HG03025 (cell line): ENCODE measurements around the gene GPSM3.
"Not testable (repeated sequence)": the region's sequence is repeated elsewhere in the genome, so short reads cannot be mapped to it uniquely, and the experiment has no call there.

Experiments
- ATAC-seq: cut with Tn5 transposase; IDR thresholded peaks from one replicate; pipeline ENCODE4 v1.9.1; 2021; ENCODE audit warnings: mild to moderate bottlenecking, moderate library complexity; ENCODE audit not compliant: unreplicated experiment, low FRiP score

Gene GPSM3

DNA sequence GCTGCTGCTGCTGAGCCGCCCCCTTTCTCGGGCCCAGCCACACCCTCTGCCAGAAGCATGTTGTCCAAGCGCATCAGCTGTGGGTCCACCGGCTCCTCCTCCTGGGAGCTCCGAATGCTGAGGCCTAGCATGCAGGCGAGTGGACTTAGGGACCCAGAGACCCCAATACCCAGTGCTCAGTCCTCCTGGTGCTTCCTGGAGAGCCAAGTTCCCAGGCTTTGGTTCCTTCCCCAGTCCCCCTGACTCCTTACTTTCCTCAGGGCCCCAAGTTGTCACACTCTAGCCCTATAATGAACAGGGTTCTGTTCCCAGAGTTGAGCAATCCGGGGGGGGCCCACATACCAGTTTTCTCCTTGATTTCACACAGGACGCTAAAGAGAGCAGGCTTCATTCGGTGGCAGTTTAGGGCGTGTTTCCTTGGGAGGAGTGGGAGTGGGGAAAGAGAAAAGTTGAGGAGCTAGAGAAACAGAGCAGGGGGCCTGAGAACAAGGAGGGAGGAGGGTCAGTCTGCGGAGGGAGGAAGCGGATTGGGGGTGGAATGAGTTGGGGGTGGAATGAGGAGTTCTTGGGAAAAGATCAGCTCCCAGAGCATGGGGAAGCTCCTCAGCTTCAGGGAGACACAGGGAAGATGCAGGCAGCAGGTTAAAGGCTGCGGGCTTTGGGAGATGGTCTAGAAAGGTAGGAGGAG lies 3.9 kb downstream of the GPSM3 start:
- no peak for ATAC-seq

GRCh38 chr6:32187725-32188380 lies 4.6 kb downstream of the GPSM3 start:
- ATAC-seq: not testable (repeated sequence)

GRCh38 chr6:32187009-32187709 lies 5.3 kb downstream of the GPSM3 start:
- ATAC-seq: no peak

DNA sequence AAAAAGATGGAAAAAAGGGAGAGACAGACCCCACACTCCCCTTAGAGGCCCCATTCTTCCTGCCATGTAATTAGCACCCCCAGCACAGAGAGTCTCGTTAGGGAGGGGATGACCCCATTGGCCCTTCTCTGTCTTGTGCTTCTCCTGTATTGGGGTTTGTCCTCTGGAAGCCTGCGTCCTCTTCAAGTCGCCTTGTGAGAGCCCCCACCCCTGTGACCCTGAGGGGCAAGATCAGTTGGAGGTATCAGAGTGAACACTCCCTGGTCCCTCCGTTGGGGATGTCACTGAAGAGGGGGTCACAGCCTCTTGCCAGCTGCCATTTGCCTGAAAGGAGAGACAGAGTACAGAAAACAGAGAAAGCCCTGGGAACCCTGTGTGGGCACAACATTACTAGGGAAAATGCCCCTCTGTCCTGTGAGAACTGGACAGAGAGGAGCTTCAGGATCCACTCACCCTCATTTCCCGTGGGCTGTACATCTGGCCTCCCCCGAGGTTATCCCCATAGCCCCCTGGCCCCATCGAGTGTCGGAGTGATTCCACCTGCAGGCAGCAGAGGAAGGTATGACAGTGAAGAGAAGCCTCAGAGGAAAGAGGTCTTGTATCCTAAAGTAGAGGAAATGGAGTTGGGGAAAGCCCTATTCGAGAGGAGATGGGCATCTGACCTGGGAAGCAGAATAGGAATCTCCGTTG lies 6.1 kb downstream of the GPSM3 start:
- not testable (repeated sequence) for ATAC-seq

GRCh38 chr6:32185681-32186131 lies 6.7 kb downstream of the GPSM3 start:
- not testable (repeated sequence) for ATAC-seq

DNA sequence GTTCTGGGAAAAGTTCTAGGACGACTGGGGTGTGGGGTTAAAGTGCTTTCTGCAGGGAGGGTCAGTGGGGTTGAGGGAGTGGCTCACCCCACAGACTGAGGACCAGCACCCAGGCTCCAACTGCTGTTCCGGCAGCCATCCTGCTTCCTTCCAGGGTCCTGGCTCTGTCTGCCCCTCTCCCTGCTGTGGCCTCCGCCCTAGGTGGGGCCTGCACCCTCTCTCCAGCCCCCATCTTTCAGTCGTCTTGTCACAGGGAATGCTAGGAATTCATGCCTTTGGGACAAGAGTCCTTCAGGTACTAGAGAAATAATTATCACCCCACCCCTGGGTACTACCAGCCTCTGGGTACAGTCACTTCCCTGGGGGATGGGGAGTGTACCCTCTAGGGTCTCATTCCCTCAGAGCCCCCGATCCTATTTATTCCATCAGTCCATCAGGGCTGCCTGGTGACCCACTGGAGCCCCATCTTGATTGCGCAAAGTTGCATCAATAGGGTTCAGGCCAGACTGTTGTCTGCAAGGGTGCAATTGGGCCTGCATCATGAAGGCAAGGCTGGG lies 8.3 kb downstream of the GPSM3 start, which contains the start of gene AGER:
TSS of gene AGER (minus strand) at position 170 of the 557 bp plus-strand sequence. CDS start at position 139, 31 bp downstream.
- no peak for ATAC-seq

DNA sequence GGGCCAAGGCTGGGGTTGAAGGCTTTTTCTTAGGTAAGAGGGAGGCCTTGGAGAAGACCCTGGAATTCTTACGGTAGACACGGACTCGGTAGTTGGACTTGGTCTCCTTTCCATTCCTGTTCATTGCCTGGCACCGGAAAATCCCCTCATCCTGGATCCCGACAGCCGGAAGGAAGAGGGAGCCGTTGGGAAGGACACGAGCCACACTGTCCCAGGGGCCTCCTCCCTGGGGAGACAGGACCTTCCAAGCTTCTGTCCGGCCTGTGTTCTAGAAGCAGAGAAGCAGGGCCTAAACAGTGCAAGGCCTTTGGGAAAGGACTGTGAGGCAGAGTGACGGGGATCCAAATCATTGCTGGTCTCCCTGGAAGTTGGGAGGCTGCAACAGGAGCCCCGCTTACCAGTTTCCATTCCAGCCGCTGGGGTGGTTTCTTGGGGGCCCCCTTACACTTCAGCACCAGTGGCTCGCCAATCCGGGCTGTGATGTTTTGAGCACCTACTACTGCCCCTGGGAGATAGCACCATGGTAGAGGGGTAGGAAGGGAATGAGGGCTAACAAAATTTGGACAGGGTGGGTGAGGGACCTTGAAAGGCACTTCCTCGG lies 8.9 kb downstream of the GPSM3 start:
- ATAC-seq: no peak

DNA sequence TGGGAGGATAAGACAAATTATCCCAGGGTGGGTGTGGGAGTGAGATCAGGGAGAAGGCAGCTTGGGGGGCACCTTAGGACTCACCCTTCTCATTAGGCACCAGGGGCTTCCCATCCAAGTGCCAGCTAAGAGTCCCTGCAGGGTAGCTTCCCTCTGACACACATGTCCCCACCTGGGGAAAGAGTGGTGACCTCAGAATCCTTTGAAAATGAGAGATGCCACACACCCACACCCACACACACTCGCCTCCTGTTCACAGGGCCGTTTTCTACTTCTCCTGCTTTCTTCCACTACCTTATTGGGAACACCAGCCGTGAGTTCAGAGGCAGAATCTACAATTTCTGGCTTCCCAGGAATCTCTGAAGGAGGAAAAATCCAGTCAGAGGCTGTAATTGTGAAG lies 9.4 kb downstream of the GPSM3 start:
- ATAC-seq: no peak

GRCh38 chr6:32182555-32182981 lies 9.9 kb downstream of the GPSM3 start:
- ATAC-seq: no peak

DNA sequence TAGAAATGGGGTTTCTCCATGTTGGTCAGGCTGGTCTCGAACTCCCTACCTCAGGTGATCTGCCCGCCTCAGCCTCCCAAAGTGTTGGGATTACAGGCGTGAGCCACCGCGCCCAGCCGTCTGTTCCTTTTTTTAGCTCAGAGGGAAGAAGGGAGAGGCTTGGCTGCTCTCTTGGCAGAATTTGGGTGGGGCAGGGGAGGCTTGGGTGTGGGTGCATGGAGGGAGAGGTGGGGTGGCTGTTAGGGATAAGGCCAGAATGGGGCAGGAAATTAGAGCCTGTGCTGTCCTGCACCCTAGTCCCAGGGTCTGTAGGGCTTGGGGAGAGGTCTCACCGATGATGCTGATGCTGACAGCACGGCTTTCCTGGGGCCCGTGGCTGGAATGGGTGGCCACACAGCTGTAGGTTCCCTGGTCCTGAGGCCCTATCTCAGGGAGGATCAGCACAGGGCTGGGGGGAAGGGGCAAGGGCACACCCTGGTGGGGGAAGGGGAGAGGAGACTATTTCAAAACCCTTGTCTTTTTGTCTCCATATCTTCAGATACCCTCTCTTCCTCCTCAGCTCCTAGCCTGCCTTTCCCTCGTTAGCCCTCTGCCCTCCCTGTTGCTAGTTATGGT lies 10.4 kb downstream of the GPSM3 start:
- no peak for ATAC-seq

DNA sequence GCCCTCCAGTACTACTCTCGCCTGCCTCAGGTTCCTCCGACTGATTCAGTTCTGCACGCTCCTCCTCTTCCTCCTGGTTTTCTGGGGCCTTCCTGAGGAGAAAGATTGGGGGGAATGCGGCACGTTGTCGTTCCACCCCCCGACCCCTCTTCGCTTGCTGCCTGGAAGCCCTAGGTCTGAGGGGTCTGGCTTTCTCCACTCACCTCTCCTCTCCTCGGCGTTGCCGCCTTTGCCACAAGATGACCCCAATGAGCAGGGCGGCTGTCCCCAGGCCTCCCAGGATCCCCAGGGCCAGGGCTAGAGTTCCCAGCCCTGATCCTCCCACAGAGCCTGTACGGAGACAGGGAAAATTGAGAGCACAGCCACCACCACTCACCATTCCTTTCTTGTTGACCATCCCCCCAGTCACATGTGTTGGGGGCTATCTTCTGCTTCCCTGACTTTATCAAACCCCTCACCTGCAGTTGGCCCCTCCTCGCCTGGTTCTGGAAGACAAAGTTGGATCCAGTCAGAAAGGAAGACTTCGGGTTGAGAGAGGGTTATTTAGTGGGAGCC lies 11.2 kb downstream of the GPSM3 start:
- ATAC-seq: no peak

DNA sequence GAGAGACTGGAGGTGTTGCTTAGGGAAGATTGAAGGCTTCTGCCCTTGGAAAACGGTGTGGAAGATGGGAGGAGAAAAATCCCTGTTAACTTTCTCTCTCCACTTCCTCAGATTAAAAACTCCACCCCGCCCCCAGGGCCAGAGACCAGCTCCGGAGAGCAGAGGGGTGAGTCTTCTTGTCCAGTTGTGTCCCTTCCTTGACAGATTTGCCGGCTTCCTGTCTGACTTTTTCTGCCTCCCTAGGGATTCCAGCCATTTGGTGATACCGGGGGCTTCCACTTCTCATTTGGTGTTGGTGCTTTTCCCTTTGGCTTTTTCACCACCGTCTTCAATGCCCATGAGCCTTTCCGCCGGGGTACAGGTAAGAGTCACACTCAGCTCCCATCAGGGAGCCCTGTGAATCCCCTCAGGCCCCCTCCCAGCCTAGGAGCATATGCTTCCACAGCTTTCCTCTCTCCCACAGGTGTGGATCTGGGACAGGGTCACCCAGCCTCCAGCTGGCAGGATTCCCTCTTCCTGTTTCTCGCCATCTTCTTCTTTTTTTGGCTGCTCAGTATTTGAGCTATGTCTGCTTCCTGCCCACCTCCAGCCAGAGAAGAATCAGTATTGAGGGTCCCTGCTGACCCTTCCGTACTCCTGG lies 12.6 kb downstream of the GPSM3 start:
- ATAC-seq: no peak

DNA sequence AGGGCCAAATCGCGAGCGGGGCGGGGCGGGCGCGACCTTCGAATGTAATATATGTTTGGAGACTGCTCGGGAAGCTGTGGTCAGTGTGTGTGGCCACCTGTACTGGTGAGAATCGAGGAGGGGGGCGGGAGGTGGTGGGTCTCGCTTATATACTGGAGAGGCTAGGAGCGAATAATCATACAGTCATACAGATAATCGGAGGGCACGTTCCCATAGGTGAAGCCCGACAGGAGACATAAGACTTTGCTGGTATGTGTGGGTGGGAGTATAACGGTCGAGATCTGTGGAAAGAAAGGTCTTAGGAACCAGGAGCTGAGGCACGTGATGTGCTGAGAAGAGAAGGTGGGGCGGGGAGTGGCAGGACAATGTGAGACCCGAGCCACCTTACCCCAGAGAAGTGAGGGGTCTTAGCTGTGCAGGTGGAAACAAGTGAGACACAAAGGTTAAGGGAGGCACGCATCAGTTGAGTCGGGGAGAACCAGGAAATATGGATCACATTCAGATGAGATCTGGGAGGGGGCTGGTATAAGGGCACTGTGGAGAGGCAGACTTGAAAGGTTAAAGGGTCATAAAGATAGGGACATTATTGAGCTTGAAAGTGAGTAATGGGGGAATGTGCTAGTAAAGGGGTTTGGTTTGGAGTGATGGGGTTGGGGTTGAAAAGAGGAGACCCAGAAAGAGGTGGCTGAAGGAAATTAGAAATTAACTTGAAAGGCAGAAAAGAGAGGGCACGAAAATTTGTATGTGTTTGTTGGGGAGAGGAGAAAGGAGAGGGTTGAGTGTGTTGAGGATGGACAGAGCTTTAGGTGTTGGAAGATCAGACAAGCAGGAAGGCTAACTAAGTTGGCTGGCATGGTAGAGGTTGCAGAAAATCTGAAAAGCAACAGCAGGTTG lies 13.6 kb downstream of the GPSM3 start:
- no peak for ATAC-seq

GRCh38 chr6:32177788-32178546 lies 14.5 kb downstream of the GPSM3 start, which contains the start of gene RNF5:
Gene RNF5, plus strand, starts transcription at chr6:32178405. Its CDS starts 107 bp downstream, at chr6:32178512.
- peak; percentile 73 for ATAC-seq

DNA sequence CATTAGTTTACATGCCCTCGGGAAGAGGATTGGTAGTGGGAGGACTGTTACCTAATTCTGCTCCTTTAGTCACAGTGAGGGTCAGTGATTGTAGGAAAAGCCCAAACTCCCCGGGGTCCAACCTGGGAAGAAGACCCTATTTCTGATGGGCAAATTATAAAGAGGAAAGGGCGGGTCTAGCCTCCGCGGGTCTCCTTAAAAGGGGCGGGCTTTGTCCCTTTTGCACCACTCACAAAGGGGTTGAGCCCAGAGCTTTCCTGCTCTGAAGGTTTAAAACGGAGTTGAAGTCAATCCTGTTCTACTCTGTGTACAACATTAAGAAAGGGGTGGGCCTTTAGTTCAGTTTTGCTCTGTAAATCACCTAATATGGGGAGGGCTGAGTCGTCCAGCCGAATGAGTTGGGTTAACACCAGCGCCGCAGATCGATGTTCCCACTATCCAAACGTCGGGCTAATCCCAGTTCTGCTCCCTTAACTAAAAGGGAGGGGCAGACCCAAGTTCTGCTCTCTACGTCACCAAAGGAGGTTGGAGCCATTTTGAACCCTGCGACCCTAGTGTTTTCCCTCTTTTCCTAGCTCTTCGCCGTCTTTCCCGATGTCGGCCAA lies 15.2 kb downstream of the GPSM3 start:
- peak; percentile 0 for ATAC-seq

GRCh38 chr6:32176476-32177182 lies 15.8 kb downstream of the GPSM3 start:
- ATAC-seq: no peak
